ENCODE data around the gene COLQ. TPM values are rescaled to one million over a fixed set of nuclear protein-coding genes. Genes with fewer than 3 reads are reported as not detected.

Gene COLQ
- total RNA-seq, 1 experiment from 2014 or later: 0.64 TPM

GRCh38 chr3:15401936-15402335, 119.6 kb downstream of the COLQ start:
- Histone ChIP-seq H3K9me3 (ENCODE audit: control insufficient read depth, insufficient read depth, low read depth, low read length) (no peaks in the 10 kb centered on the region), H3K27me3 (ENCODE audit: control insufficient read depth, insufficient read depth, low read length) (no peaks in the 10 kb centered on the region), H3K27ac (ENCODE audit: low read length) (no peak overlapping the region), H3K4me3 (ENCODE audit: low read depth in 2 of 2, low read length in 2 of 2) (no peak overlapping the region), H3K36me3 (ENCODE audit: control insufficient read depth, insufficient read depth, low read length) (no peaks in the 10 kb centered on the region), H3K4me1 (ENCODE audit: control insufficient read depth, insufficient read depth, low read length) (no peaks in the 10 kb centered on the region)
- CTCF ChIA-PET: no interaction called here
- in situ Hi-C loops (cut with HindIII; ENCODE audit: low pct_unique_long_range_greater_than_20kb, low sequenced_read_pairs): no loop called here
- ATAC-seq: no peak
- BruUV-seq (replicated peaks): no TSS peak
- intact Hi-C loops (cut with micrococcal nuclease; ENCODE audit: unreplicated experiment): loop anchor here (10.0 kb wide), 2 partner anchors 197 to 297 kb away; partner anchors contain the start of gene CAPN7
- no peak for DNase-seq (ENCODE audit: low read depth, low spot score)
- POLR2A ChIA-PET: no interaction called here
- TF ChIP-seq REST (IDR thresholded peaks at IDR 0.05; ENCODE audit: insufficient read depth in 1 of 2, low read depth in 2 of 2, low read length in 1 of 2) (no peak), CTCF (IDR thresholded peaks at IDR 0.05) (no peak), SIN3A (IDR thresholded peaks at IDR 0.05; ENCODE audit: borderline replicate concordance, insufficient read depth, low read depth, low read length) (no peak), TCF7L2 (IDR thresholded peaks at IDR 0.05; ENCODE audit: low read depth, low read length) (no peak), POLR2AphosphoS5 (IDR thresholded peaks at IDR 0.05; ENCODE audit: low read depth, low read length) (no peak)

Small RNAs within 50 kb of the gene (microRNA-seq; reads per million reads assigned to microRNA genes)
- gene MIR4270 (ENCODE audit: unreplicated experiment): not detected

Other genes with a start within 250 kb of the COLQ start
- gene SH3BP5, start 189.1 kb downstream of the COLQ start, total RNA-seq (2021; ENCODE audit: unreplicated experiment): 12.0 TPM
- 16.5 TPM for gene METTL6, start 94.2 kb downstream of the COLQ start, total RNA-seq (2021; ENCODE audit: unreplicated experiment)
- 16.1 TPM for gene EAF1, start 94.1 kb downstream of the COLQ start, total RNA-seq (2021; ENCODE audit: unreplicated experiment)
- 26.8 TPM for gene HACL1, start 79.9 kb upstream of the COLQ start, total RNA-seq (2021; ENCODE audit: unreplicated experiment)
- gene BTD, start 80.0 kb upstream of the COLQ start, total RNA-seq (2021; ENCODE audit: unreplicated experiment): 22.7 TPM